ENCODE data around the gene CALHM6.
"Not testable (repeated sequence)": the region's sequence is repeated elsewhere in the genome, so short reads cannot be mapped to it uniquely, and the experiment has no call there.

CALHM6 gene

DNA sequence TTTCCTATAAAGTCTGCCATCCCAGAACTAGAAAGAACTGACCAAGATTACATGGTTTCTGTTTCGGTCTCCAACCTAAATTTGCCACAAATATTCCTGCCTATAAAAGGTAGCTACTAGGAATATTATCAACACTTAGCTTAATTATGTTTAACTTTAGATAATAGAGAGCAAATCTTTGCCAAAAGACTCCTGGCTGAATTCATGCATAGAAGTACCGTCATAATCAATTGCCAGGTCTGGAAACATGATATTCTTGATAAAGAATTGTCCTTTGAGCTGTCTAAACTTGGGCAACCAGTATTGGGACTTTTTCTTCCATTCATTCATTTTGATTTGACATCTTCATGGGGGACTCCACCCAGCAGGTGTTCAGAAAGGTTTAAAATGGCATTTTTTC is 22.4 kb downstream of the CALHM6 start:
- no peak for DNase-seq

DNA sequence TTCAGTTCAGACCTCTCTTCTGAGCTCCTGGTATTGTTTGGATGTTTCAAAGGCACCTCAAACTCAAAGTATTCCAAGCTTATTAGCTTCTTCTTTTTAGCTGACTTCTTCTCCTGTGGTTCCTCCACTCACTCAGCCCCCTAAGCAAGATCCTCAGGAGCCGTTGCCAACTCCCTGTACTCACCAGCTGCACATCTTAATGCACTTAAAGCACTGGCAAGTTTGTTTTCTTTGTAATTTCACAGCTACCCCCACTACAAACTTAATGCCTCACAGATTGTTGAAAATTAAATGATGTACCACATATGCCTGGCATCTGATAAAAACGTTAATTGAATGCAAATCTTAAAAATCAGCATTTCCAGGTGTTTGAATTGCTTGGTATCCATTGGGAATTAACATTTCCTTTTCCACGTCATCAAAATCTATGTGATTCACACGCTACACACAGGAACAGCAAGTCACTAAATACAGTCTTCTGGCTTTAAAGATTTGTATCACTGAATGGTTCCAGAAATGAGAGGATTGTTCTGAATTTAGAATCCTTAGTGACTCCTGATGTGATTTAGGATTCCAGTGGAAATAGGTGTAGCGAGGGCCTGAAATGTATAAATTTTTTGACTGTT is 24.5 kb downstream of the CALHM6 start:
- no peak for DNase-seq

DNA sequence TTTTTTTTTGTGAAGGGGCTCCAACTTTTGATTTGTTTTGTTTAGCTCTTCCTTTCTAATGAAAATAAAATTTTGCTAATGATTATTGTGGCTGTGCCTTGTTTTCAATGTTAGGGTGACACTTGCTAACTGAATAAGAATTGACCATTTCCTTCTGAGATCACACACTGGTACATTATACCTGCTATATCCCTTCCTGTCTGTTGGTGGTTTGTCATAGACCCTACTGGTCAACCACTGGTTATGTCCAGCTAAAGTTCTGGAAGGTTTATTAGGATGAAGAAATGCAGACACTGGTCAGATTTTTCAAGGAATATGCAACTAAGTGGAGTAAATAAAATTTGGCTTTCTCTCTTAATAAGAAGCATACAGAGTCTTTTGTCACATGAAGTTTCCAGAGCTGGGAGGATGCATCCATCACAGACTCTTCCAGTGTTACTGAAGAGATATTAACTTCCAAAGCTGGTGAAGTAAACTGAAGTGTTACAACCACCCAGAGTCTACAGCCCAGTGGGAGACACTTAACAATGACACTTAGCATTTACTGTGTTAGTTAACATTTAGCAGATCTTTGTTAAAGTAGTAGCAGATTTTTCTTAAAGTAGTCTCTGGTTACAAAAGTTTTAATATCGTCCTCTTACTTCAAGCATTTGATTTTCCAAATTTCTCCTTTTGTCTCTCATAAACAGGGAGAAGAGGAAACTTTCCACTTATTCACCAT is 30.6 kb downstream of the CALHM6 start:
- no peak for DNase-seq

DNA sequence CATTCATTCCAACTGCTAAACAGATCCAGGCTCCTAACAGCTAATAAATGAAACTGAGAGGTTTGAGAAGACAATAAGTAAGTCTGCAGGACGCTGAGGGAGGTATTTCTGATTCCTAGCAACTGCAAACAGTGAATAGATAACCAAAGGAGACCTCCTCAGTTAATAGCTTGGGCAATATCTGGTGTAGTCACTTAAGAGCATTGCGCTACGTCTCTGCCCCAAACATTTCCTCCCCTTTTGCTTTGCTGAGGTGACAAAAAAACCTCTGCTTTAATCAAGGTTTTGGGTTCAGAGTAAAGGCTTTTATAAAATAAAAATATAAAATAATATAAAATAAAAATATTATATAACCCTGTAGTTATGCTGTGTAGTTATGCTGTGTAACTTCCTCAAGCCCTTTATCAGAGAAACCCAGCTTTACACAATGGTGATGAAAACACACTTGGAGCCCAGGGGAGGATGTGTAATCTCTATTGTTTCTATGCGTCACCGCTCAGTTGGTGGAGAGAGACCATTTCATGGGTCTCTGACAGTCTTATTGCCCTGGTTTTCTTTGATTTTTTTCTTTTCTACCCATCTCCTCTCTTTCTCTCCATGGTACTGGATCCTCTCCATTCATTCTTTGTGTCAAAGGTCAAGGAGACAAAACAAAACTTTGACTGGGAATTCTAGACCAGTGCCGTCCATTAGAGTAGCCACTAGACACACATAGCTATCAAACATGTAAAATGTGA is 31.3 kb downstream of the CALHM6 start:
- DNase-seq: no peak

DNA sequence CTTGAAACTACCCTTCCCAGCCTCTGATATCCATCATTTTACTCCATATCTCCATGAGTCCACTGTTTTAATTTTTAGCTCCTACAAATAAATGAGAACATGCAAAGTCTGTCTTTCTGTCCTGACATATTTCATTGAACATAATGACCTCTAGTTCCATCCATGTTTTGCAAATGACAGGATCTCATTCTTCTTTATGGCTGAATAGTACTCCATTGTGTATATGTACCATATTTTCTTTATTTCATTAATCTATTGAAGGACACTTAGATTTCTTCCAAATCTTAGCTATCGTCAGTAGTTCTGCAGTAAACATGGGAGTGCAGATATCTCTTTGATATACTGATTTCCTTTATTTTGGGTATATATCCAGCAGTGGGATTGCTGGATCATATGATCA is 34.0 kb downstream of the CALHM6 start:
- DNase-seq: not testable (repeated sequence)

DNA sequence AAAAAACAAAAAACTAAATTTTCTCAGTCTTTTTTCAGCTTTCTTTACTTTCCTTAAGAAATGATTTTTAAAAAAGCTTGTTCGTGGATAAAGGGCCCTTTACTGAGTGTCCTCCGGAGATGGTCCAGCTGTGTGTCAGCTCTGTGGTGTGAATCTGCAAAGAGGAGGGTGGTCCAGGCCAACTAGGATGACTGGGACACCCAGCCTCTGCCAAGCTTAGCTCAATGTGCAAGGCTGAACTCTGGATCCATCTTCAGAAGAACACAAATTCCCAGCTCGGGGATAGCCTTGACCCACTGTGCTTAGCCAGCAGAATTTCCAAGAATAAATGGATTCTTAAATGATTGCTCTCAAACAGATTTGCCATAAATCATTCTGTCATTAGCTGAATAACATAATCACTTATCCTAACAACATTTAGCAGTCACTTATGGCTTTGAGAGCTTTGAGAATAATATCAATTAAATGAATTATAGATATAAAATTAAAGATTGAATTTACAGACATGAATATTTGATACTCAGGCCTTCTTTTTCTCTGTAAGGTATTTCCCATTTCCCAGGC is 36.0 kb downstream of the CALHM6 start:
- no peak for DNase-seq

DNA sequence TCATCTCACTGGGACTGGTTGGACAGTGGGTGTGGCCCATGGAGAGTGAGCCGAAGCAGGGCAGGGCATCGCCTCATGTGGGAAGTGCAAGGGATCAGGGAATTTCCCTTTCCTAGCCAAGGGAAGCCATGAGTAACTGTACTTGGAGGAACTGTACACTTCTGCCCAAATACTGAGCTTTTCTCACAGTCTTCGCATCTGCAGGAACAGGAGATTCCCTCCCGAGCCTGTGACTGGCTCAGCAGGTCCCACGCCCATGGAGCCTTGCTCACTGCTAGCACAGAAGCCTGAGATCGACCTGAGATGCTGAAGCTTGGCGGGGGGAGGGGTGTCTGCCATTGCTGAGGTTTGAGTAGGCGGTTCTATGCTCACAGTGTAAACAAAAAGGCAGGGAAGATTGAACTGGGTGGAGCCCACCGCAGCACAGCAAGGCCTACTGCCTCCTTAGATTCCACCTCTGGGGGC is 39.8 kb downstream of the CALHM6 start:
- DNase-seq: no peak

DNA sequence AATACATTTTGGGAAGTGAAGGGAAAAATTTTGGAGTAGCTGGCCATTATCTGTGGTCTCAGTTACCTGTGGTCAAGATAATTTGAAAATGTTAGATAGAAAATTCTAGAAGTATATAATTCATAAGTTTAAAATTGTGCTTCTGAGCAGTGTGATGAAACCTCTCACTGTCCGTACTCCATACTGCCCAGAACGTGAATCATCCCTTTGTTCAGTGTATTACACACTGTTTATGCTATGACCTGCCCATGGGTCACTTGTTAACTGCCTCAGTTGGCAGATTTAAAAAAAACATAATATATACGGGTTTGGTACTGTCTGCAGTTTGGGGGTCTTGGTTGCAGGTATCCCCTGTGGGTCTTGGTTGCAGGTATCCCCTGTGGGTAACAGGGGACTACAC is 46.1 kb downstream of the CALHM6 start:
- no peak for DNase-seq

DNA sequence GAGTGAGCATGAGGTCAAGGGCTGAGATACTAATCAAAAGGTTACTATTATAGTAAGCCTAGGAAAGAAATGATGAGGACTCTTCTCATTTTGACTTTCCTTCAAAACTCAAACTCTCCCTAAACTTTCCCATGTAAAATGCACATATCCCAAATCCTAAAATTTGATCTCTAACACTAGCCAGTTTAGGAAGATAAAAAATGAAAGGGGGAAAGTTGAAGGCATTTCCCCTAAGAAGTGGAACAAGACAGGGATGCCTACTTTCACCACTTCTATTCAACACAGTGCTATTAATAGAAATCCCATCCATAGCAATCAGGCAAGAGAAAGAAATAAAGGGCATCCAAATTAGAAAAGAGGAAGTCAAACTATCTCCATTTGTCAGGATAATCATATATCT is 47.4 kb downstream of the CALHM6 start:
- DNase-seq: no peak

DNA sequence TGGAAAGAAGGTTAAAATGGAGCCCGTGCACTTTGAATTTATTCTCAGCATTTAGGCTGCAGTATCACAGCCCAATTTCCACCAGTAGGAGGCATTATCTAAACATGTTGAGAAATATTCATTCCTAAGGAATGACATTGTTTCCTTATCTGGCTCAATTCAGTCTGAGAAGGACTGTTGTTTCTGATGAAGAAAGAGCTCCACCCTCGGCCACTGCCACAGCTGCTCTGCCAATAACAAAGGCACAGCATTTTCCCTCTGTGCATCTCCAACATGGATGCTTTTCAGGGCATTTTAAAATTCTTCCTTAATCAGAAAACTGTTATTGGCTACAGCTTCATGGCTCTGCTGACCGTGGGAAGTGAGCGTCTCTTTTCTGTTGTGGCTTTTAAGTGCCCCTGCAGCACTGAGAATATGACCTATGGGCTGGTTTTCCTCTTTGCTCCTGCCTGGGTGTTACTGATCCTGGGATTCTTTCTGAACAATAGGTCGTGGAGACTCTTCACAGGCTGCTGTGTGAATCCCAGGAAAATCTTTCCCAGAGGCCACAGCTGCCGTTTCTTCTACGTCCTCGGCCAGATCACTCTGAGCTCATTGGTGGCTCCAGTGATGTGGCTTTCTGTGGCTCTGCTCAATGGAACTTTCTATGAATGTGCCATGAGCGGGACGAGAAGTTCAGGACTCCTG is 50.4 kb downstream of the CALHM6 start, which contains the start of gene CALHM5:
Gene CALHM5 (plus strand): TSS at position 216 of the 687 bp plus-strand sequence. CDS start 58 bp downstream, at position 274.
- no peak for DNase-seq

DNA sequence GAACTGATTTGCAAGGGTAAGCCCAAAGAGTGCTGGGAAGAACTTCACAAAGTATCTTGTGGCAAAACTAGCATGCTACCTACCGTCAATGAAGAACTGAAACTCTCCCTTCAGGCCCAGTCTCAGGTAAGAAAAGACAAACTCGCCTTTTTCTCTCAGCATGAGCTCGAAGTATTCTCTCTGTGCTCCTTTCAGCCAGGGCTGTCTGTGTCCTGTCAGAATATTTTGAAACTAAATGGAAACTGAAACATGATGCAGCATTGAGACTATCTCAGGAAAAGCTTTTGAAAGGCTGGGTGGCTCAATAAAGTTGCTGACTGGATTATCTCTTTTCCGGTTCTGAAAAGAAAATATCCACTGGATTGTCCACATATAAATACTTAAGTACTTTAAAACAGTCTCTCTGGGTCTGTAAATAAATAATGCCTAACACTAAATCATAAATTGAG is 51.0 kb downstream of the CALHM6 start:
- no peak for DNase-seq

DNA sequence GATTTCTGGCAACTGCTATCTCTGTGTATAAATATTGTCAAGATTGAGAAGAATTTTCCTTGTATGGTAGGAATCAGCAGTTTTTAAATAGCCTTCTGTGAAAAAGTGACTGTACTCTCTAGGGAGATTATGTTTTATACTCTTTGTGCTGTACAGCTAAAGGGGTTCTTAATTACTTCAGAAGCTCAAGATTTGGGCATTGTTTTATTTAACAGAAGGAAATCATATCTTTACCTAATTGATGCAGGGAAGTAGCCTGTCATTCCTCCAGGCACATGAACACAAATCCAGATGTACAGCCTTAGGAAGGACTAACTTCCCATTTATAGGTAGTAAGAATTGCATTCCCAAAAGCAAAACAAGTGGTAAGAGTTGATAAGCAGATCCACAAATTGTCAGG is 51.6 kb downstream of the CALHM6 start:
- no peak for DNase-seq

Data from NK-92 treated with Interleukin-12 subunit alpha and Interleukin-12 subunit beta, amount 100 ng/mL, for 24 hours (cell line).